Caki2 (cell line): Measurements from ENCODE around the gene BIRC7. TPM values are rescaled to one million over a fixed set of nuclear protein-coding genes. Genes with fewer than 3 reads are reported as not detected.

Experiments used
- DNase-seq: peaks from one replicate; pipeline ENCODE4 v3.0.0-alpha.2; 2015; ENCODE audit warnings: low read depth
- in situ Hi-C: cut with HindIII; loops from 2 replicates; pipeline ENCODE4 v1.10.0; 2016; ENCODE audit warnings: low sequenced_read_pairs, low pct_unique_long_range_greater_than_20kb, mixed read lengths
- total RNA-seq: library from RNA; depleted of rRNA; stranded (reverse); fragments of >200 nt; shearing (Covaris generic); gene quantifications from 2 replicates; pipeline ENCODE4 v1.2.3, GENCODE V29; 2014; ENCODE audit warnings: low replicate concordance

Gene BIRC7
- total RNA-seq, 1 experiment from 2014 or later, result not detected

GRCh38 chr20:63270606-63271325 lies 35.1 kb downstream of the BIRC7 start:
- no peak for DNase-seq
- in situ Hi-C loops, result no loop called here

DNA sequence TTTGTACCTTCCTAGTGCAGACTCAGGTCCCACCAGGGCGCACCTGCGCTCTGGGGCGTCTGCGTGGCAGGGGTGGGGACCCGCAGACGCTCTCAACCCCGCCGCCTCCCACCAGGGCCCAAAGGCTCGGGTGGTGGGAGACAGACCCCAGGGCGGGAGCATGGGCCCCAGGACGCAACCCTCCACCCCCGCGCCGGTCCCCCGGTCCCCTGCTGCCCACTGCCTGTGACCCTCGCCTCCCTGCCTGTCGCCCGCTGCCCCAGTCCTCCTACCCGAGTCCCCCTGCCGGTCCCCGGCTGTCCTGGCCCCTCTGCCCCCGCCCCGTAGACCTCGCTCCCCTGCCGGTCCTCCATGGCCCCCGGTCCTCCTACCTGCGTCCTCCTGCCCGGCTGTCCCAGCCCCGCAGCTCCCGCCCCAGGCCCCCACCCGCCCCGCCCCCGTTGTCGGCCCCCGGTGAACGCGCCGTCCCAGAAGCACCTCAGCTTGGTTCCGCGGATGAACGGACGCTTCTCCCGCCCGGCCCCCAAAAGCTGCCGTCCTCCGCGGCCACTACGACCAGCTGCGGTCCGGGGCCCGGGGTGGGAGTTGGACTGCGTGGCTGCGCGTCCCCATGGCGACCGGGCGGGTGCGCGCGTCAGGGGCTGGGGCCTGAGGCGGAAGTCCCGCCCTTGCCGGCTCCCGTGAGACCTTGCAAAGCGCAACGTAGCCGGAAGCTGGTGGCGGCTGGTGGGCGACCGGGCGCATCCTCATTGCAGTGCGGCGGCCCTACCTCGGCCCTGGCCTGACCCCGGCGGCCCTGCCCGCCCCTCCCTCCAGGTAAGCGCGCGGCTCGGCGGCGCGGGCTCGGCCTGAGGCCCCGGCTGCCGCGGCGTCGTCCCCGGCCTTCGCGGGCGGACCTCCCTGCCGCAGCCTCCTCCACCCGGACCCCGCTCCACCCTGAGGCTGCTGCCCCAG lies 36.7 kb downstream of the BIRC7 start, which contains the start of gene ARFGAP1:
ARFGAP1 (plus strand) TSS at position 709 of the 954 bp plus-strand sequence. CDS start 2,768 bp downstream, outside the sequence.
- peak; percentile 81 for DNase-seq
- in situ Hi-C loops, result no loop called here

GRCh38 chr20:63273059-63273579 lies 37.4 kb downstream of the BIRC7 start:
- no peak for DNase-seq
- in situ Hi-C loops, result no loop called here

DNA sequence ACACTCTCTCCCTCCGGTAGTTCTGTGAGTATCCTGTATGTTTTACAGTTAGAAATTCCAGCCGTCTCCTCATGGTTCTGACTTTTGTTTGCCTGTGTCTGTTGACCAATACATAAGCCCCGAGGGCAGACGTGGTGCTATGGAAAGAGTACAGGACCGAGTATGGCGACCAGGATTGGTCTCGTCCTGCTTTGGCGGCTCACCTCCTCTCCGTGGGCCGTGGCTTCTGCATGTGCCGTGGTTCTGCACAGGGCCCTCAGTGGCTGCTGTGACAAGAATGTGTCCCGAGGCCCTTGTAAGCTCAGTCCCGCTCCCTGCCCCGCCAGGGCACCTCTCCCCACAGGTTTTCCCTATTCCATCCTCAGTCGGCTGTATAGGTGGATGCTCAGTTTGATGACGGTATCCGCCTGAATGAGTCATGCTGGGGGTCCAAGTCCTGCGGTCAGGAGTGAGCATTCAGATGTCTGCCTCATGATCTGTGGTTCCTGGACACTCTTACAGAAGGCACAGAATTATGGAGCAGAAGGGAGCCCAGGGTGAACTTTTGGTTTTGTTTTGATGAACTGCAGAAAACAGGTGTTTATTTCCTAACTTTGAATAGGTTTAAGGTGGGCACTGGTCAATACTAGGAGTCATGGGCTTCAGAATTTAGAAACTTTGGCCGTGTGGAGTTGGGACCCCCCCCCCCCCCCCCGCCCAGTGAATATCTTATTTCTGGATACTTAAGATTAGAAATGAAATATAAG lies 38.1 kb downstream of the BIRC7 start:
- DNase-seq, result peak; percentile 71
- in situ Hi-C loops, result no loop called here

- DNase-seq, result no peak
- in situ Hi-C loops, result loop anchor here (5.0 to 25.0 kb wide), 3 partner anchors 52 to 313 kb away; no protein-coding TSS in a partner anchor
Observed at GRCh38 chr20:63274381-63275228, 38.9 kb downstream of the BIRC7 start.

GRCh38 chr20:63275825-63276224 lies 40.1 kb downstream of the BIRC7 start:
- DNase-seq, result no peak
- in situ Hi-C loops, result loop anchor here (5.0 to 25.0 kb wide), 3 partner anchors 54 to 311 kb away; no protein-coding TSS in a partner anchor

DNA sequence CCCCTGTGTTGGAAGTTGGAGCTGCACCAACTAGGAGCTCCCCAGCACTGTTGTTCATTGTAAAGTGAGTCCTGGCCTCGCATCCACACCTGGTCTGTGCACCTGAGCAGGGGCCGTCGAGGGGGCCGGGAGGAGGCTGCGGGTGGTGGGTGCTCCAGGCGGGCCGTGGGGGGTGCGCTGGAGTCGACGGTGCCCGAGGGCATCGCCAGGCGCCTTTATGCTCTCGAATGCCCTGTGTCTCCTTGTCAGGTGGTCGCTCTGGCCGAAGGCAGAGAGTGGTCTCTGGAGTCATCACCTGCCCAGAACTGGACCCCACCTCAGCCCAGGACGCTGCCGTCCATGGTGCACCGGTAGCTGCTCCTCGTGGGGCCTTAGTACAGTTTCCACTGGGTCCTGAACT lies 41.3 kb downstream of the BIRC7 start:
- no peak for DNase-seq
- in situ Hi-C loops, result loop anchor here (5.0 to 25.0 kb wide), 3 partner anchors 55 to 310 kb away; no protein-coding TSS in a partner anchor

DNA sequence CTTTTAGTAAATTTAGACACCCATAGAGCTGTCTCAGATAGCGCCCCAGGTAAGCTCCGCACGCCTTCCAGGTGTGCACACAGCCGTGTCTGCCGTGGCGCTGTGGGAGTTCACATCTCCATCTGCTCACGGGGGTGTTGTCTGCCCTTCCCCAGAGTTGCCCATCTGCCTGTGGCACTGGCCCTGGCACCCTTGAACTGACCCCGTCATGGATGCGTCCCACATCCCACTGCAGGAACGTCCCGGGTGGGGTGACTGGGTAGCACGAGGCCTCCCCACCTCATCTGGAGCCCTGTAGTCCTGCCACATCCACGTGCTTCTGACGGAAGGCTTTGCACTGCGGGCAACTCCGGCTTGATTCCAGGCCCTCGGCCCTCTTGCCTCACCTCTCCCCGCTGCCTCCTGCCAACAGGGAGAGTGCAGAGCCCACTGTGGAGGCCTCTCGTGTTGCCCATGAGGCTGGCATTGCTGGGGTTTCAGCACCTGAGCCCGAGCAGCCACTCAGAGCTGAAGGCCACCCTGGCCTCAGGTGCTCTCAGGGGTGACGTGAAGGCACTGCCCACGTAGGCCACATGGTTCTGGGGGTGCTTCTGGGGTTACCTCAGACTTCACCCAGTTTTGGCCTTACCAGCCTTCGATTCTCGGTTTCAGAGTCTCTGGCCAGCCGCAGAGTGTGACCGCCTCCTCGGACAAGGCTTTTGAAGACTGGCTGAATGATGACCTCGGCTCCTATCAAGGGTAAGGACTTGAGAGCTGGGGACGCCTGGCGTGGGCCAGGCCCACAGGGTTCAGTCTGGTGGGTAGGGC lies 42.0 kb downstream of the BIRC7 start:
- no peak for DNase-seq
- in situ Hi-C loops, result loop anchor here (5.0 to 25.0 kb wide), 3 partner anchors 55 to 310 kb away; no protein-coding TSS in a partner anchor

DNA sequence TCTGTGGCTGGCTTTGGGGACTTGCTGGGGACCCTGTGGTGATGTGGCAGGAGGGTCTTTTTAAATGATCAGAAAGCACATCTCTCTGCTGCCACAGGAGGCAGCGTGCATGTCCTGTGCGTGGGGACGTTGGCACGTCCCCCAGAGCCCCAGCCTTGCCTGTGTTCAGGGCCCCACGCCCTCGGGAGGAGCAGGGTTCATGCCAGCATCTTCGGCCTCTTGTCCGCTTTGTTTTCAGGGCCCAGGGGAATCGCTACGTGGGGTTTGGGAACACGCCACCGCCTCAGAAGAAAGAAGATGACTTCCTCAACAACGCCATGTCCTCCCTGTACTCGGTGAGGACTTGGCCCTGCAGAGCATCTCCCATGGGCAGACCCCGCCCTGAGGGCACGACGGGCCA lies 43.0 kb downstream of the BIRC7 start:
- no peak for DNase-seq
- in situ Hi-C loops, result loop anchor here (5.0 to 25.0 kb wide), 3 partner anchors 56 to 309 kb away; no protein-coding TSS in a partner anchor

DNA sequence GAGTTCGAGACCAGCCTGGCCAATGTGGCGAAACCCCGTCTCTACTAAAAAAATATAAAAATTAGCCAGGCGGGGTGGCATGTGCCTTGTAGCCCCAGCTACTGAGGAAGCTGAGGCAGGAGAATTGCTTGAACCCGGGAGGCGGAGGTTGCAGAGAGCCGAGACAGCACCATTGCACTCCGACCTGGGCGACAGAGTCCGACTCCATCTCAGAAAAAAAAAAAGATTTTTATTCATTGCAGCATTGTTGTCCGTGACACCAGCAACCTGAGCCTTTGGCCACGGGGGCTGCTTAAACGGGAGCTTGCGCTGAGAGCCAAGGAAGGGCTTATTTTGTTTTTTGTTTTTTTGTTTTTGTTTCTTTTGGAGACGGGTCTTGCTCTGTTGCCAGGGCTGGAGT lies 44.2 kb downstream of the BIRC7 start:
- in situ Hi-C loops, result loop anchor here (5.0 to 25.0 kb wide), 3 partner anchors 58 to 307 kb away; no protein-coding TSS in a partner anchor
- DNase-seq, result no peak

DNA sequence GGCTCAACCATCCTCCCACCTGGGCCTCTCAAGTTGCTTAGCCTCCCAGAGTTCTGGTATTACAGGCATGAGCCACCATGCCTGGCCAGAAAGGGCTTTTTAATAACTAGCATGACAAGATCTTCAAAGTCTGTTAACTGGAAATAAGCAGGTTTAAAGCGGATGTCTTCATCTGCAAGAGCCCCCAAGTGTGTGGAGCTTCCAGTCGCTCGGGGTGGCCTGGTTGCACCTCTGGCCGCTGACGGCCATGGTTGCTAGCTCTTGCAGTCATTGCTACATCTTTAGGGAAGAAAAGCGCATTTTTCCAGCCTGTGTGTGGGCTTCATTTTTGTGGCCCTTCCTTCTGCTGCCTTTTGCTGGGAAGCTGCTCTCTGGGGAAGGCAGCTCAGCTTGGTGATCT lies 44.7 kb downstream of the BIRC7 start:
- in situ Hi-C loops, result loop anchor here (25.0 kb wide), 2 partner anchors 107 to 307 kb away; no protein-coding TSS in a partner anchor

GRCh38 chr20:63280929-63281545 lies 45.3 kb downstream of the BIRC7 start:
- in situ Hi-C loops, result loop anchor here (25.0 kb wide), 2 partner anchors 106 to 306 kb away; no protein-coding TSS in a partner anchor
- DNase-seq, result no peak

More for the DNA sequence above, 44.7 kb downstream of the BIRC7 start:
- no peak for DNase-seq

- in situ Hi-C loops, result loop anchor here (25.0 kb wide), 2 partner anchors 105 to 305 kb away; no protein-coding TSS in a partner anchor
- no peak for DNase-seq
Observed at GRCh38 chr20:63281742-63282665, 46.3 kb downstream of the BIRC7 start.

GRCh38 chr20:63282946-63283345 lies 47.2 kb downstream of the BIRC7 start:
- DNase-seq, result no peak
- in situ Hi-C loops, result loop anchor here (25.0 kb wide), 2 partner anchors 104 to 304 kb away; no protein-coding TSS in a partner anchor
